ENCODE results near the gene TPSAB1. TPM values are rescaled to one million over a fixed set of nuclear protein-coding genes. Genes with fewer than 3 reads are reported as not detected.
"Not testable (repeated sequence)": the region's sequence is repeated elsewhere in the genome, so short reads cannot be mapped to it uniquely, and the experiment has no call there.

TPSAB1 gene
- total RNA-seq, 1 donor from 2014 or later, result not detected

DNA sequence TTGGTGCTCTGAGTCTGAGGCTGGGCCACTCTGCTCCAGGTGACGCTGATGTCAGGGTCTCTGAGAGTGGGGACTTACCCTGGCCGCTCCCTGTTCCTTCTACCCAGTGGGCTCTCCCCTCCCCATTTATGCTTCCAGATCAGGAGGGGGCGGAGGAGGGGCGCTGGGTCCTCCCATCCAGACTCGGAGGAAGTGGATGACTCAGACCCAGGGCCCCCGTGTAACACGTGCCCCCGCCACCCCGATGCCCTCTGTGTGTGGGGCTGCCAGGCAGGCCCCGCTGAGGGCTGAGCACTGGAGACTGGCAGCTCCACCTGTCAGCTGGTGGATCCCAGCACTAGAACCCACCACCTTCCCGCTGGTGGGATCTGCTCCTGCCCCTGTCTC lies 10.4 kb upstream of the TPSAB1 start, which contains the start of gene TPSB2:
Gene TPSB2, minus strand, starts transcription at position 101 of the 387 bp plus-strand sequence. CDS start 233 bp downstream, outside the sequence.
- H3K9me3 Mint-ChIP-seq (ENCODE audit: low read depth); H3K4me1 Mint-ChIP-seq (ENCODE audit: low read depth); H3K4me3 Mint-ChIP-seq (ENCODE audit: low read depth); H3K27me3 Mint-ChIP-seq; H3K27ac Mint-ChIP-seq; H3K36me3 Mint-ChIP-seq (ENCODE audit: insufficient read depth); DNase-seq (ENCODE audit: low spot score, unreplicated experiment): not testable (repeated sequence)

DNA sequence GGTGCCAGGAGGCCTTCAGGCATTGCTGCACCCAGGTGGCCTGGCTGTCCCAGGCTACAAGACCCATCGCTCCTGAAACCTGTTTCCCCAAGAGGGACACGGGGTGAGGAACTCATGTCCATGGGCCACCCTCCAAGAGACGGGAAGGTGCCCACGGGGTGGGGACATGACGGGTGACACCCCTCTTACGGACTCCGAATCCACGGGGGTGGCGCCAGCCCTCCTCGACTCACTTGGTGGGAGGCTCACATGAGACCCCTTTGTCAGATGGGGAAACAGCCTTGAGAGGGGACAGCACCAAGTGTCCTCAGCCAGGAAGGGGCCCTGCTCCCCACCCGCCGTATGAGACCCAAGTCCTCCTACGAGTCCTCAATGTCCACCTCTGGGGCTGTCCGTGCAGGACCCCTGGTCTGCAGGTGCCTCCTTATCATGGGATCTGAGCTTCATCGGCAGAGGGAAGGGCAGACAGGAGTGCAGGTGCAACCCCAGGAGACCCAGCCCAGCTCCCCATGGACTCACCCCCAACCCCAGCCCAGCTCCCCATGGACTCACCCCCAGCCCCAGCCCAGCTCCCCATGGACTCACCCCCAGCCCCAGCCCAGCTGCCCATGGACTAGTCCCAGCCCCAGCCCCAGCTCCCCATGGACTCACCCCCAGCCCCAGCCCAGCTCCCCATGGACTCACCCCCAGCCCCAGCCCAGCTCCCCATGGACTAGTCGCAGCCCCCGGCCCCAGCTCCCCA lies 9.9 kb upstream of the TPSAB1 start:
- not testable (repeated sequence) for DNase-seq (ENCODE audit: low spot score, unreplicated experiment); H3K36me3 Mint-ChIP-seq (ENCODE audit: insufficient read depth); H3K27ac Mint-ChIP-seq; H3K9me3 Mint-ChIP-seq (ENCODE audit: low read depth); H3K4me1 Mint-ChIP-seq (ENCODE audit: low read depth); H3K4me3 Mint-ChIP-seq (ENCODE audit: low read depth); H3K27me3 Mint-ChIP-seq

DNA sequence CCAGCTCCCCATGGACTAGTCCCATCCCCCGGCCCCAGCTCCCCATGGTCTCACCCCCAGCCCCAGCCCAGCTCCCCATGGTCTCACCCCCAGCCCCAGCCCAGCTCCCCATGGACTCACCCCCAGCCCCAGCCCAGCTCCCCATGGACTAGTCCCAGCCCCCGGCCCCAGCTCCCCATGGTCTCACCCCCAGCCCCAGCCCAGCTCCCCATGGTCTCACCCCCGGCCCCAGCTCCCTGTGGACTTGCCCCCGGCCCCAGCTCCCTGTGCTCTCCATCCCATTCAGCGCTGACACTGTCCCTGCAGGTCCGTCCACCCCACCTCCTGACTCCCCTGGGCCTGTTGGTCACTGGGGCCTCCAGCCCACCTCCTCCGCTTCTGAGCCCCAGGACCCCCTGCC lies 9.2 kb upstream of the TPSAB1 start:
- not testable (repeated sequence) for H3K27me3 Mint-ChIP-seq; H3K4me3 Mint-ChIP-seq (ENCODE audit: low read depth); DNase-seq (ENCODE audit: low spot score, unreplicated experiment); H3K9me3 Mint-ChIP-seq (ENCODE audit: low read depth); H3K36me3 Mint-ChIP-seq (ENCODE audit: insufficient read depth); H3K4me1 Mint-ChIP-seq (ENCODE audit: low read depth); H3K27ac Mint-ChIP-seq

DNA sequence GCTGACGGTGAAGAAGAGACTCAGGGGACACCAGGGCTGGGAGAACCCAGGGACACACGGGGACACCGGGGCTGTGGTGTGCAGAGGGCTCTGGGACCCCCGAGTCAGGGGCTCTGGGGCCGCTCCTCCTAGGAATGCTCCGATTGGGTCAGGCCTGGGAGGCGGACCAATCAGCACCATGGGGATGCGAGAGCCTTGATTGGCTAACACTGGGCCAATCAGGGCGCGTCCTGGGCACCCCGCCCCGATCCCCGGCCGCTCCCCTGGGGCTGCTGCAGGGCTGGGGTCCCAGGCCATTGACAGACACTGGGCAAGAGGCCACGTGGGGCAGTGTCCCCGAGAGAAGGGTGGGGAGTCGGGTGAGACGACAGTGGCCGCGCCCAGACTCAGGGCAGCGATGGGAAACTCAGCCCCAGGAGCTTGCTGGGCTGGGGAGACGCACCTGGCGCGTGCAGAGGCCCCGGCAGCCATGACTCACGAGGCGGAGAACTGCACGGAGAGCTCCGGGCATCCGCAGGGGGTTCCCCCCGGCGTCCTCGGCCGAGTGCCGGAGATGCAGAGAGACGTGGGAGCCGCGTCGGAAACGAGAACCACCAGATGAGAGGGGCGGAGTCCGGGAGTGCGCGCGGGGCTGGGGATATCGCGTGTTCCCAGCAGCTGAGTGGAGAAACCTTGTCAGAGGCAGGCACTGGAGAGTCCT lies 8.3 kb upstream of the TPSAB1 start:
- H3K27ac Mint-ChIP-seq; H3K4me3 Mint-ChIP-seq (ENCODE audit: low read depth); DNase-seq (ENCODE audit: low spot score, unreplicated experiment); H3K4me1 Mint-ChIP-seq (ENCODE audit: low read depth); H3K9me3 Mint-ChIP-seq (ENCODE audit: low read depth); H3K27me3 Mint-ChIP-seq; H3K36me3 Mint-ChIP-seq (ENCODE audit: insufficient read depth): not testable (repeated sequence)

DNA sequence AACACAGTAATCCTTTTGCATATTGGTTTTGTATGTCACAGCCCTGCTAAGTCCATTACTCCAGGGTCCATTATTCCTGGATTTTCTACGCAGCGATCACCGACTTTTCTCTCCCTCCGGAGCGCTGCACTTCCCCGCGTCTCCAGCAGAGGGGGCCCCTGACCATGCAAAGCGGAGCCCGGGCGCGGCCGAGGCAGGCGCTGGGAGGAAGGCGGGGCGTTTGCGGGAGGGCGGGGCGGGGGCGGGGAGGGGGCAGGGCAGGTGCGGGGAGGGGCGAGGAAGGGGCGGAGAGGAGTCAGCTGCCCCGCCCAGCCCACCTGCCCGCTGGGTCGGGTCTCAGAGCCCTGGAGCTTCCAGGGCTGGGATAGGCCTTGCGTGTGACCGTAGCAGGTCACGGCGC lies 3.8 kb upstream of the TPSAB1 start:
- not testable (repeated sequence) for H3K36me3 Mint-ChIP-seq (ENCODE audit: insufficient read depth); H3K4me3 Mint-ChIP-seq (ENCODE audit: low read depth); H3K27ac Mint-ChIP-seq; H3K4me1 Mint-ChIP-seq (ENCODE audit: low read depth); H3K9me3 Mint-ChIP-seq (ENCODE audit: low read depth); DNase-seq (ENCODE audit: low spot score, unreplicated experiment)
- peaks cover 11% of the 10 kb centered on the region for H3K27me3 Mint-ChIP-seq

- H3K27me3 Mint-ChIP-seq, result peaks cover 11% of the 10 kb centered on the region
- H3K4me1 Mint-ChIP-seq (ENCODE audit: low read depth), result no peaks in the 10 kb centered on the region
- no peaks in the 10 kb centered on the region for H3K9me3 Mint-ChIP-seq (ENCODE audit: low read depth)
- H3K4me3 Mint-ChIP-seq (ENCODE audit: low read depth), result no peak overlapping the region
- H3K36me3 Mint-ChIP-seq (ENCODE audit: insufficient read depth), result no peaks in the 10 kb centered on the region
- no peak overlapping the region for H3K27ac Mint-ChIP-seq
- TF ChIP-seq CTCF (IDR thresholded peaks at IDR 0.05; ENCODE audit: unreplicated experiment), result no peak
- DNase-seq (ENCODE audit: low spot score, unreplicated experiment), result no peak
These were observed 2.5 kb upstream of the TPSAB1 start for GRCh38 chr16:1237990-1238389.

DNA sequence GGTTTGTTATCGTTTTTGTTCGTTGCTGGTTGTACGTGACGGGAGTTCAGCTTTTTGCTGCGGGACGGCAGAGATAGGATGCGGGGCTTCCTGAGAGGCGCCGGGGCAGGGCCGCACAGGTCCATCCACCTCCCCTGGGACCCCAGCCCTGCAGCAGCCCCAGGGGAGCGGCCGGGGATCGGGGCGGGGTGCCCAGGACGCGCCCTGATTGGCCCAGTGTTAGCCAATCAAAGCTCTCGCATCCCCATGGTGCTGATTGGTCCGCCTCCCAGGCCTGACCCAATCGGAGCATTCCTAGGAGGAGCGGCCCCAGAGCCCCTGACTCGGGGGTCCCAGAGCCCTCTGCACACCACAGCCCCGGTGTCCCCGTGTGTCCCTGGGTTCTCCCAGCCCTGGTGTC lies 1.6 kb upstream of the TPSAB1 start:
- not testable (repeated sequence) for DNase-seq (ENCODE audit: low spot score, unreplicated experiment); H3K4me1 Mint-ChIP-seq (ENCODE audit: low read depth); H3K27ac Mint-ChIP-seq; H3K9me3 Mint-ChIP-seq (ENCODE audit: low read depth); H3K4me3 Mint-ChIP-seq (ENCODE audit: low read depth); H3K36me3 Mint-ChIP-seq (ENCODE audit: insufficient read depth)
- peaks cover 11% of the 10 kb centered on the region for H3K27me3 Mint-ChIP-seq

- H3K36me3 Mint-ChIP-seq (ENCODE audit: insufficient read depth); DNase-seq (ENCODE audit: low spot score, unreplicated experiment); H3K4me1 Mint-ChIP-seq (ENCODE audit: low read depth); H3K9me3 Mint-ChIP-seq (ENCODE audit: low read depth); H3K27ac Mint-ChIP-seq; H3K4me3 Mint-ChIP-seq (ENCODE audit: low read depth): not testable (repeated sequence)
- H3K27me3 Mint-ChIP-seq, result peaks cover 11% of the 10 kb centered on the region
These were observed 930 bp upstream of the TPSAB1 start for GRCh38 chr16:1239575-1239974.

DNA sequence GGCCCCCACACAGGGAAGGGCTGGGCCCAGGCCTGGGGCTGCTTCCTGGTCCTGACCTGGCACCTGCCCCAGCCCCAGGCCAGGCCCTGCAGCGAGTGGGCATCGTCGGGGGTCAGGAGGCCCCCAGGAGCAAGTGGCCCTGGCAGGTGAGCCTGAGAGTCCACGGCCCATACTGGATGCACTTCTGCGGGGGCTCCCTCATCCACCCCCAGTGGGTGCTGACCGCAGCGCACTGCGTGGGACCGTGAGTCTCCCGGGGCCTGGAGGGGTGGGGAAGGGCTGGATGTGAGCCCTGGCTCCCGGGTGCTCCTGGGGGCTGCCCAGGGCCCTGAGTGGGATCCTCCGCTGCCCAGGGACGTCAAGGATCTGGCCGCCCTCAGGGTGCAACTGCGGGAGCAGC lies 576 bp downstream of the TPSAB1 start:
- not testable (repeated sequence) for H3K4me3 Mint-ChIP-seq (ENCODE audit: low read depth); H3K4me1 Mint-ChIP-seq (ENCODE audit: low read depth); H3K9me3 Mint-ChIP-seq (ENCODE audit: low read depth); DNase-seq (ENCODE audit: low spot score, unreplicated experiment); H3K36me3 Mint-ChIP-seq (ENCODE audit: insufficient read depth); H3K27ac Mint-ChIP-seq
- peaks cover 14% of the 10 kb centered on the region for H3K27me3 Mint-ChIP-seq

- not testable (repeated sequence) for H3K36me3 Mint-ChIP-seq (ENCODE audit: insufficient read depth); DNase-seq (ENCODE audit: low spot score, unreplicated experiment); H3K27ac Mint-ChIP-seq; H3K9me3 Mint-ChIP-seq (ENCODE audit: low read depth); H3K4me3 Mint-ChIP-seq (ENCODE audit: low read depth); H3K4me1 Mint-ChIP-seq (ENCODE audit: low read depth)
- peaks cover 26% of the 10 kb centered on the region for H3K27me3 Mint-ChIP-seq
These were observed 2.9 kb downstream of the TPSAB1 start for GRCh38 chr16:1243363-1243762.

- not testable (repeated sequence) for H3K4me3 Mint-ChIP-seq (ENCODE audit: low read depth); H3K36me3 Mint-ChIP-seq (ENCODE audit: insufficient read depth); H3K9me3 Mint-ChIP-seq (ENCODE audit: low read depth); H3K27ac Mint-ChIP-seq; H3K4me1 Mint-ChIP-seq (ENCODE audit: low read depth); DNase-seq (ENCODE audit: low spot score, unreplicated experiment)
- H3K27me3 Mint-ChIP-seq, result peaks cover 21% of the 10 kb centered on the region
These were observed 3.7 kb downstream of the TPSAB1 start for GRCh38 chr16:1243907-1244850.
